ENCODE measurements around the gene ENGASE.

Gene ENGASE

GRCh38 chr17:79080761-79081290, 6.2 kb downstream of the ENGASE start:
- no peak for DNase-seq (ENCODE audit: low read depth)

GRCh38 chr17:79081571-79082276, 7.1 kb downstream of the ENGASE start:
- DNase-seq (ENCODE audit: low read depth) = no peak

GRCh38 chr17:79082311-79083190, 7.9 kb downstream of the ENGASE start:
- DNase-seq (ENCODE audit: low read depth) = no peak

GRCh38 chr17:79083191-79083971, 8.8 kb downstream of the ENGASE start:
- no peak for DNase-seq (ENCODE audit: low read depth)

- DNase-seq (ENCODE audit: low read depth) = no peak
Observed at GRCh38 chr17:79084291-79085153, 9.9 kb downstream of the ENGASE start.

GRCh38 chr17:79085154-79085920, 10.7 kb downstream of the ENGASE start:
- no peak for DNase-seq (ENCODE audit: low read depth)

GRCh38 chr17:79085921-79086551, 11.4 kb downstream of the ENGASE start:
- no peak for DNase-seq (ENCODE audit: low read depth)

- DNase-seq (ENCODE audit: low read depth) = no peak
Observed at GRCh38 chr17:79086609-79087427, 12.2 kb downstream of the ENGASE start.

- peak; percentile 24 for DNase-seq (ENCODE audit: low read depth)
Observed at GRCh38 chr17:79087428-79088143, 13.0 kb downstream of the ENGASE start.

GRCh38 chr17:79088247-79088996, 13.8 kb downstream of the ENGASE start:
- DNase-seq (ENCODE audit: low read depth) = no peak

- DNase-seq (ENCODE audit: low read depth) = no peak
Observed at GRCh38 chr17:79088997-79089328, 14.3 kb downstream of the ENGASE start.

- no peak for DNase-seq (ENCODE audit: low read depth)
Observed at GRCh38 chr17:79089720-79090442, 15.3 kb downstream of the ENGASE start.

- DNase-seq (ENCODE audit: low read depth) = no peak
Observed at GRCh38 chr17:79090443-79091225, 16.0 kb downstream of the ENGASE start.

GRCh38 chr17:79091226-79091670, 16.6 kb downstream of the ENGASE start:
- DNase-seq (ENCODE audit: low read depth) = no peak

GRCh38 chr17:79092567-79092966, 17.9 kb downstream of the ENGASE start:
- no peak for DNase-seq (ENCODE audit: low read depth)

- DNase-seq (ENCODE audit: low read depth) = no peak
Observed at GRCh38 chr17:79093270-79093669, 18.6 kb downstream of the ENGASE start.
